Measurements from ENCODE around the gene ACAT1.
A peak's percentile ranks its signal among the peaks of the same experiment; 100 is the strongest.

The ACAT1 gene

DNA sequence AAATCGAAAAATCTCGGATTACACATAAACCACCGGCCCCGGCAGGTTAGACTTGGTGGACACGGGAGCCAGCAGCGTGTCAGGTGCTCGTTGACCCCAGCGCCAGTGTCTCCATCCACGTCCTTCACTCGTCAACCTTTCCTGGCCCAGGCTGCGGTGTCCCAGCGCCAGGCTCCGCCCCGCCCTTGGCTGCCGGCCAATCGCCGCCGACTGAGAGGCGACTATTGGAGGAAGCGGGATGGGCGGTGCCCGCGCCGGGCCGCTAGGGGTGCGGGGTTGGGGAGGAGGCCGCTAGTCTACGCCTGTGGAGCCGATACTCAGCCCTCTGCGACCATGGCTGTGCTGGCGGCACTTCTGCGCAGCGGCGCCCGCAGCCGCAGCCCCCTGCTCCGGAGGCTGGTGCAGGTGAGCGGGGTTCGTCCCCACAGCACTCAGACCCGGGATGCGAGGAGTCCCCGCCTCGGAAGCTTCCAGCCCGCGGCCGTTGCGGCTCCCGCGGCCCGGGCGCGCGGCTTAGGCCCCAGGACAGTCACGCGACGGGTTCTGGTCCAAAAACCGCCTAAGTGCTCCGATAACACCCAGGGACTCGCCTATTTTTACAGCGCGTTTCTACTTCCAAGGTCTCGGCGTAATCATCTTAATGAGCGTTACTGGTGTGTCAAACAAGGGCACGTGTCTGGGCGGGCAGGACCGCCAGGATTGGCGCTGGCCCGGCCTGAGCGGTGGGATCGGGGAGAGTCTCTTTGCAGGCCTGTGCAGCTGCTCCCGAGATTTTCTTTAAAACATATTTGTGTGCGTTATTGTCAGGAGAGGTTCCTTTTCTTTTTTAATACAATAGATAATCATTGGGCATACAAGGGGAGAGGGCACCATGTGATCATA is at the start of gene ACAT1:
Gene ACAT1 (plus strand): TSS at position 294 of the 882 bp plus-strand sequence. CDS start 40 bp downstream, at position 334.
- DNase-seq (ENCODE audit: low read depth), result peak; percentile 85
- TF ChIP-seq, protein P1, sequence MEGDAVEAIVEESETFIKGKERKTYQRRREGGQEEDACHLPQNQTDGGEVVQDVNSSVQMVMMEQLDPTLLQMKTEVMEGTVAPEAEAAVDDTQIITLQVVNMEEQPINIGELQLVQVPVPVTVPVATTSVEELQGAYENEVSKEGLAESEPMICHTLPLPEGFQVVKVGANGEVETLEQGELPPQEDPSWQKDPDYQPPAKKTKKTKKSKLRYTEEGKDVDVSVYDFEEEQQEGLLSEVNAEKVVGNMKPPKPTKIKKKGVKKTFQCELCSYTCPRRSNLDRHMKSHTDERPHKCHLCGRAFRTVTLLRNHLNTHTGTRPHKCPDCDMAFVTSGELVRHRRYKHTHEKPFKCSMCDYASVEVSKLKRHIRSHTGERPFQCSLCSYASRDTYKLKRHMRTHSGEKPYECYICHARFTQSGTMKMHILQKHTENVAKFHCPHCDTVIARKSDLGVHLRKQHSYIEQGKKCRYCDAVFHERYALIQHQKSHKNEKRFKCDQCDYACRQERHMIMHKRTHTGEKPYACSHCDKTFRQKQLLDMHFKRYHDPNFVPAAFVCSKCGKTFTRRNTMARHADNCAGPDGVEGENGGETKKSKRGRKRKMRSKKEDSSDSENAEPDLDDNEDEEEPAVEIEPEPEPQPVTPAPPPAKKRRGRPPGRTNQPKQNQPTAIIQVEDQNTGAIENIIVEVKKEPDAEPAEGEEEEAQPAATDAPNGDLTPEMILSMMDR (conservative IDR thresholded peaks at IDR 0.05; ENCODE audit: low read length), result peak; percentile 25; the same call in 1 of the 2 replicates

DNA sequence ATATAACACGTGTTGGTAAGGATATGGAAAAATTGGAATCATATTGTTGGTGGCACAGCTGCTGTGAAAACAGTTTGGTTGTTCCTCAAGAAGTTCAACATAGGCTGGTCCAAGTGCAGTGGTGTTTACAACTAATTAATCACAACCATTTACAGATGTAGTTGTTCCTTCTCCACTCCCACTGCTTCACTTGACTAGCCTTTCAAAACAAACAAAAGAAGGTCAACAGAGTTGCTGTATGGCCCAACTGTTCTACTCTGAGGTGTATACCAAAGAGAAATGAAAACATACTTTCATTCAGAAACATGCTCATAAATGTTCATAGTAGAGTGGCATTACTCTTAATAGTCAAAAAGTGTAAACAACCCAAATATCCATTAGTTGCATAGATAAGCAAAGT is 36.6 kb upstream of the ACAT1 start:
- H3K4me3 ChIP-seq (ENCODE audit: low read length), result no peak overlapping the region
- TF ChIP-seq, protein P1 (conservative IDR thresholded peaks at IDR 0.05; ENCODE audit: low read length), result no peak
- no peak for DNase-seq (ENCODE audit: low read depth)

More for the DNA sequence above, at the start of gene ACAT1:
- H3K4me3 ChIP-seq (ENCODE audit: low read length), result peak within 1 kb of the TSS; percentile 67

DNA sequence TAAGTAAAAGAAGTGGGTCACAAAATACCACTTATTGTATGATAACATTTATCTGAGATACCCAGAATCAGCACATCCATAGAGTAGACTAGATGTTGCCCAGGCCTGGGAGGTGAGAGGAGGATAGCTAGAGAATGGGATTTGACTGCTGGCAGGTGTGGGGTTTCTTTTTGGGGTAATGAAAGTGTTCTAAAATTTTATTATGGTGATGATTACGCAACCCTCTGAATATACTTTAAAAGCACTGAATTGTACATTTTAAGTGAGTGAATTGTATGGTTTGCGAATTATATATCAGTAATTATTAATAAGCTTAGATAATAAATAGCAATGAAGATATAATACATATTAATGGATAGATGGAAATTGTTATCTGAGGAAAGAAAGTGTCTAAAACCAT is 35.7 kb upstream of the ACAT1 start:
- TF ChIP-seq, protein P1 (conservative IDR thresholded peaks at IDR 0.05; ENCODE audit: low read length), result no peak
- DNase-seq (ENCODE audit: low read depth), result no peak
- H3K4me3 ChIP-seq (ENCODE audit: low read length), result no peak overlapping the region

DNA sequence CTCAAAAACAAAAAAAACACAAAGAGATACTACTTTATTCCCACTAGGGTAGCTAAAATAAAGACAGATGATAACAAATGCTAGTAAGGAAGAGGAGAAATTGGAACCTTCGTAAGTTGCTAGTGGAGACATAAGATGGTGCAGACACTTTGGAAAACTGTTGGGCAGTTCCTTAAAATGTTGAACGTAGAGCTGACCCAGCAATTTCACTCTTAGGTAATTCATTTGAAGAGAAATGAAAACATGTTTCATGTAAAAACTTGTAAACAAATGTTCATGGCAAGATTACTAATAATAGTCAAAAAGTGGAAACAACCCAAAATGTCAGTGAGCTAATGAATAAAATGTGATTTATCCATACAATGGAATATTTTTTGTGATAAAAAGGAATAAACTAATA is 29.2 kb upstream of the ACAT1 start:
- TF ChIP-seq, protein P1 (conservative IDR thresholded peaks at IDR 0.05; ENCODE audit: low read length), result no peak
- no peak for DNase-seq (ENCODE audit: low read depth)
- H3K4me3 ChIP-seq (ENCODE audit: low read length), result no peak overlapping the region

- DNase-seq (ENCODE audit: low read depth), result peak; percentile 11
- TF ChIP-seq, protein P1 (conservative IDR thresholded peaks at IDR 0.05; ENCODE audit: low read length), result no peak
Observed at GRCh38 chr11:108093128-108093904, 28.1 kb upstream of the ACAT1 start.

GRCh38 chr11:108097179-108097578 is 24.2 kb upstream of the ACAT1 start:
- no peak for DNase-seq (ENCODE audit: low read depth)
- no peak overlapping the region for H3K4me3 ChIP-seq (ENCODE audit: low read length)
- TF ChIP-seq, protein P1 (conservative IDR thresholded peaks at IDR 0.05; ENCODE audit: low read length), result no peak

More at GRCh38 chr11:108093128-108093904, 28.1 kb upstream of the ACAT1 start:
- H3K4me3 ChIP-seq (ENCODE audit: low read length), result no peak overlapping the region

All from AG10803 (cell line).